K562 (cell line): ENCODE measurements around the gene SOCS3. TPM values are rescaled to one million over a fixed set of nuclear protein-coding genes. Genes with fewer than 3 reads are reported as not detected.
A peak's percentile ranks its signal among the peaks of the same experiment; 100 is the strongest.

Experiments used
- ARHGAP35 ChIP-seq: fragments of 450-650 bp; IDR thresholded peaks from 2 replicates; pipeline ENCODE4 v1.6.1; 2018; ENCODE audit not compliant: partially characterized antibody
- ARID3A ChIP-seq: IDR thresholded peaks from 2 replicates; pipeline ENCODE4 v1.6.1; 2012; ENCODE audit warnings: low read depth, low read length, improper control_type of control experiment, borderline replicate concordance
- CBX5 ChIP-seq: IDR thresholded peaks from 2 replicates; pipeline ENCODE4 v1.6.1; 2014; ENCODE audit warnings: low read depth, borderline replicate concordance
- CTBP1 ChIP-seq: fragments of 450-650 bp; IDR thresholded peaks from 2 replicates; pipeline ENCODE4 v1.6.1; 2016; ENCODE audit warnings: borderline replicate concordance
- FOXJ2 ChIP-seq: fragments of 200-800 bp; sonication (Bioruptor generic); IDR thresholded peaks from 2 replicates; pipeline ENCODE4 v1.6.1; 2016; ENCODE audit warnings: missing genetic modification characterization, missing compliant biosample characterization
- GATAD2A ChIP-seq: fragments of 450-650 bp; IDR thresholded peaks from 2 replicates; pipeline ENCODE4 v1.6.1; 2017
- HDAC2 ChIP-seq: fragments of 450-650 bp; IDR thresholded peaks from 2 replicates; pipeline ENCODE4 v1.6.1; 2016; ENCODE audit warnings: mild to moderate bottlenecking
- NBN ChIP-seq: fragments of 450-650 bp; IDR thresholded peaks from 2 replicates; pipeline ENCODE4 v1.6.1; 2016; ENCODE audit warnings: low read depth, mild to moderate bottlenecking
- RBM22 ChIP-seq: fragments of 200-400 bp; formaldehyde crosslinking; IDR thresholded peaks from 2 replicates; pipeline ENCODE4 v1.6.1; 2018; ENCODE audit warnings: low read length, low read depth; ENCODE audit not compliant: poor library complexity, severe bottlenecking
- SIX5 ChIP-seq, 2 experiments: IDR thresholded peaks; 2 replicates each; pipeline ENCODE4 v1.6.1; 2011; ENCODE audit warnings: low read length in 2 of 2, borderline replicate concordance in 1 of 2, low read depth in 1 of 2, mild to moderate bottlenecking in 1 of 2, moderate library complexity in 1 of 2; ENCODE audit not compliant: insufficient read depth in 1 of 2
- SP2 ChIP-seq: IDR thresholded peaks from 2 replicates; pipeline ENCODE4 v1.6.1; 2011; ENCODE audit warnings: mild to moderate bottlenecking, low read depth, low read length, moderate library complexity; ENCODE audit not compliant: poor library complexity, severe bottlenecking; ENCODE audit errors: extremely low read depth
- ZBED1 ChIP-seq: IDR thresholded peaks from 2 replicates; pipeline ENCODE4 v1.6.1; 2014
- ZBTB1 ChIP-seq: sonication (generic); formaldehyde crosslinking; IDR thresholded peaks from 2 replicates; pipeline ENCODE4 v1.8.1; 2023; ENCODE audit warnings: missing genetic modification reagents, low read depth, mild to moderate bottlenecking, borderline replicate concordance
- ZFP91 ChIP-seq: sonication (generic); formaldehyde crosslinking; IDR thresholded peaks from 2 replicates; pipeline ENCODE4 v1.8.0; 2022; ENCODE audit warnings: mild to moderate bottlenecking, missing genetic modification reagents
- ZNF121 ChIP-seq: sonication (generic); formaldehyde crosslinking; conservative IDR thresholded peaks from 2 replicates; pipeline ENCODE4 v1.8.0; 2022; ENCODE audit warnings: missing genetic modification reagents
- ZNF140 ChIP-seq: fragments of 250-450 bp; sonication (Bioruptor Pico); IDR thresholded peaks from 2 replicates; pipeline ENCODE4 v1.8.0; 2021; ENCODE audit warnings: moderate library complexity, mild to moderate bottlenecking, inconsistent platforms
- ZNF212 ChIP-seq: fragments of 450-650 bp; formaldehyde crosslinking; IDR thresholded peaks from 2 replicates; pipeline ENCODE4 v1.4.0; 2020; ENCODE audit warnings: mild to moderate bottlenecking
- ZNF3 ChIP-seq: fragments of 250-450 bp; sonication (Bioruptor Pico); IDR thresholded peaks from 2 replicates; pipeline ENCODE4 v1.5.0; 2021; ENCODE audit warnings: mild to moderate bottlenecking, moderate library complexity
- ZNF584 ChIP-seq: fragments of 200-800 bp; sonication (Bioruptor generic); IDR thresholded peaks from 2 replicates; pipeline ENCODE4 v1.6.1; 2016; ENCODE audit warnings: low read depth, mild to moderate bottlenecking, missing genetic modification characterization, missing compliant biosample characterization
- ZNF655 ChIP-seq: fragments of 250-450 bp; sonication (Bioruptor Pico); IDR thresholded peaks from 2 replicates; pipeline ENCODE4 v1.5.0; 2021
- ZNF785 ChIP-seq: fragments of 250-450 bp; sonication (Bioruptor Pico); IDR thresholded peaks from 2 replicates; pipeline ENCODE4 v1.4.0; 2020; ENCODE audit warnings: mild to moderate bottlenecking
- polyA plus RNA-seq, 8 experiments: library from polyadenylated mRNA; depleted of rRNA in 4 of 8; stranded (reverse) in 5 of 8; unstranded in 3 of 8; fragments of >200 nt; fragmentation: Nextera tagmentation in 2 of 8; fragmentation: Illumina TruSeq in 1 of 8; extraction: Ambion mirVana in 2 of 8; extraction: Trizol in 1 of 8; gene quantifications; 2 replicates each; pipeline versions ENCODE4 v1.2.1 to v1.2.3, GENCODE V29; 2011 to 2014; ENCODE audit warnings: inconsistent platforms in 1 of 8, missing spikeins in 1 of 8
- total RNA-seq, 7 experiments: library from RNA; depleted of rRNA in 6 of 7; stranded (reverse); fragments of >200 nt in 6 of 7; fragmentation: Illumina TruSeq in 2 of 7; extraction: Trizol in 2 of 7; gene quantifications; 2 replicates each; pipeline versions ENCODE4 v1.2.1 to v1.2.3, GENCODE V29; 2011 to 2021; ENCODE audit warnings: low replicate concordance in 1 of 7
- TF ChIP-seq, protein P1 (sequence below): fragments of 250-450 bp; sonication (Bioruptor Pico); IDR thresholded peaks from 2 replicates; pipeline ENCODE4 v1.8.0; 2022; ENCODE audit warnings: inconsistent platforms, mild to moderate bottlenecking, moderate library complexity, borderline replicate concordance
- TF ChIP-seq, protein P2 (sequence below): fragments of 250-450 bp; sonication (Bioruptor Pico); IDR thresholded peaks from 2 replicates; pipeline ENCODE4 v1.8.0; 2021; ENCODE audit warnings: moderate library complexity, mild to moderate bottlenecking, inconsistent platforms

The SOCS3 gene
- total and polyA plus RNA-seq, 9 of the 15 experiments (the other 6 are each of a cell fraction or from before 2014, with no cell fraction given), result 0.56 to 38.9 (median 13.7) TPM

GRCh38 chr17:78378225-78379130, 18.6 kb upstream of the SOCS3 start, which contains the start of gene PGS1 (continued):
- TF ChIP-seq ZNF655 (CRISPR knock-in tag) (no peak), ARID3A (no peak), RBM22 (no peak), HDAC2 (no peak; the same call in 1 of the 2 replicates), SP2 (no peak), ZNF140 (CRISPR knock-in tag) (no peak), ZNF584 (CRISPR knock-in tag) (no peak), ZBTB1 (CRISPR knock-in tag) (peak; percentile 80), CBX5 (no peak), FOXJ2 (tag) (no peak), NBN (no peak), ARHGAP35 (no peak), ZNF3 (CRISPR knock-in tag) (no peak), ZNF212 (CRISPR knock-in tag) (no peak), ZBED1 (no peak), SIX5 (IDR thresholded peaks at IDR 0.05; ENCODE audit: borderline replicate concordance in 1 of 2, insufficient read depth in 1 of 2, low read depth in 1 of 2, low read length in 2 of 2) (peak in 1 of 2 experiments; percentile 34; a peak in 1 of 4 replicates), ZNF785 (CRISPR knock-in tag) (no peak), CTBP1 (peak; percentile 67; the same call in 1 of the 2 replicates), ZFP91 (no peak), GATAD2A (no peak), ZNF121 (CRISPR knock-in tag) (no peak)
- TF ChIP-seq, protein P1, sequence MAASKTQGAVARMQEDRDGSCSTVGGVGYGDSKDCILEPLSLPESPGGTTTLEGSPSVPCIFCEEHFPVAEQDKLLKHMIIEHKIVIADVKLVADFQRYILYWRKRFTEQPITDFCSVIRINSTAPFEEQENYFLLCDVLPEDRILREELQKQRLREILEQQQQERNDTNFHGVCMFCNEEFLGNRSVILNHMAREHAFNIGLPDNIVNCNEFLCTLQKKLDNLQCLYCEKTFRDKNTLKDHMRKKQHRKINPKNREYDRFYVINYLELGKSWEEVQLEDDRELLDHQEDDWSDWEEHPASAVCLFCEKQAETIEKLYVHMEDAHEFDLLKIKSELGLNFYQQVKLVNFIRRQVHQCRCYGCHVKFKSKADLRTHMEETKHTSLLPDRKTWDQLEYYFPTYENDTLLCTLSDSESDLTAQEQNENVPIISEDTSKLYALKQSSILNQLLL (CRISPR knock-in tag), result no peak
- TF ChIP-seq, protein P2, sequence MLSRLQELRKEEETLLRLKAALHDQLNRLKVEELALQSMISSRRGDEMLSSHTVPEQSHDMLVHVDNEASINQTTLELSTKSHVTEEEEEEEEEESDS (CRISPR knock-in tag), result no peak
